ENCODE results near the gene MUC6.

The MUC6 gene

GRCh38 chr11:1011320-1011698 is 25.2 kb downstream of the MUC6 start:
- no peak for TF ChIP-seq CTCF (IDR thresholded peaks at IDR 0.05; ENCODE audit: low read depth, low read length, missing control alignments)
- no peak overlapping the region for H3K4me3 ChIP-seq (ENCODE audit: low read depth, low read length)

GRCh38 chr11:1010551-1011319 is 25.8 kb downstream of the MUC6 start:
- no peak for DNase-seq (ENCODE audit: low read depth)
- no peak for TF ChIP-seq CTCF (IDR thresholded peaks at IDR 0.05; ENCODE audit: low read depth, low read length, missing control alignments)
- no peak overlapping the region for H3K4me3 ChIP-seq (ENCODE audit: low read depth, low read length)

More at GRCh38 chr11:1011320-1011698, 25.2 kb downstream of the MUC6 start:
- DNase-seq (ENCODE audit: low read depth), result no peak

GRCh38 chr11:1009991-1010390 is 26.5 kb downstream of the MUC6 start:
- no peak for TF ChIP-seq CTCF (IDR thresholded peaks at IDR 0.05; ENCODE audit: low read depth, low read length, missing control alignments)
- no peak overlapping the region for H3K4me3 ChIP-seq (ENCODE audit: low read depth, low read length)
- DNase-seq (ENCODE audit: low read depth), result no peak

DNA sequence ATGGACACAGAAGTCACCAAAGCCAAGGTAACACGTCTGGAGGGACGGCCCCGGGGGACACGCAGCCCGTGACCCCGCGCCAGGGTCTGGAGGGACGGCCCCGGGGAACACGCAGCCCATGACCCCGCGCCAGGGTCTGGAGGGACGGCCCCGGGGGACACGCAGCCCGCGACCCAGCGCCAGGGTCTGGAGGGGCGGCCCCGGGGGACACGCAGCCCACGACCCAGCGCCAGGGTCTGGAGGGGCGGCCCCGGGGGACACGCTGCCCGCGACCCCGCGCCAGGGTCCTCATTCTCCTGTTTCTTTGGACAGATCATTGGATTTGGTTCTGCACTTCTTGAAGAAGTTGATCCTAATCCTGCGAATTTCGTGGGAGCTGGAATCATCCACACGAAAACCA is 27.1 kb downstream of the MUC6 start:
- H3K4me3 ChIP-seq (ENCODE audit: low read depth, low read length), result no peak overlapping the region
- DNase-seq (ENCODE audit: low read depth), result no peak
- no peak for TF ChIP-seq CTCF (IDR thresholded peaks at IDR 0.05; ENCODE audit: low read depth, low read length, missing control alignments)

DNA sequence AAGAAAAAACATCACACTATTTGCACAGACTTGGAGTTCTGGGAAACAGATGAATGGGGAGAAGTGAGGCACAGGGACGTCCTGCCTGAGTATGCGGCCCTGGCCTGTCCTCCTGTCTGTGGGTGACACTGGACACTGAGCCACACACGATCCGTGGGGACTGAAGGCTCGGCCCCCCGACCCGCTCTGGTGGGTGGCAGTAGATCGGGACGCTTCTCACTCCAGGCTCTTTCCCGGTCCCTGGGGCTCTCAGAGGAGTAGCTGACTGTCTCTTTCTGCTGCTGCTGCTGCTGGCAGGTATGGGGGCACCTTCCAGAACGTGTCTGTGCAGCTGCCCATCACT is 27.7 kb downstream of the MUC6 start:
- no peak for TF ChIP-seq CTCF (IDR thresholded peaks at IDR 0.05; ENCODE audit: low read depth, low read length, missing control alignments)
- no peak overlapping the region for H3K4me3 ChIP-seq (ENCODE audit: low read depth, low read length)
- DNase-seq (ENCODE audit: low read depth), result no peak

- DNase-seq (ENCODE audit: low read depth), result no peak
Measured at GRCh38 chr11:1008001-1008802, 28.3 kb downstream of the MUC6 start.

More at GRCh38 chr11:1008001-1008802, 28.3 kb downstream of the MUC6 start:
- no peak for TF ChIP-seq CTCF (IDR thresholded peaks at IDR 0.05; ENCODE audit: low read depth, low read length, missing control alignments)
- no peak overlapping the region for H3K4me3 ChIP-seq (ENCODE audit: low read depth, low read length)

Data from GM12864 (cell line).